Uterus (tissue), 4 donors: ENCODE data around the gene CDKN1B. TPM values are rescaled to one million over a fixed set of nuclear protein-coding genes. Genes with fewer than 3 reads are reported as not detected.

Experiments used
- DNase-seq, 2 donors: peaks; one replicate each; pipeline ENCODE4 v3.0.0-alpha.2; 2019 to 2020
- H3K27ac ChIP-seq, 2 donors: fragments of 200-600 bp; sonication (generic); 1 replicate in 1 of 2; 2 replicates in 1 of 2; pipeline ENCODE4 v1.5.1; 2016 to 2018
- H3K27me3 ChIP-seq, 2 donors: fragments of 200-600 bp; sonication (generic); one replicate each; pipeline ENCODE4 v1.5.1; 2018 to 2019; ENCODE audit warnings: control low read depth in 1 of 2
- H3K36me3 ChIP-seq, 2 donors: fragments of 200-600 bp; sonication (generic); one replicate each; pipeline ENCODE4 v1.5.1; 2019; ENCODE audit warnings: control low read depth in 1 of 2
- H3K4me1 ChIP-seq, 2 donors: fragments of 200-600 bp; sonication (generic); one replicate each; pipeline ENCODE4 v1.5.1; 2018 to 2019; ENCODE audit warnings: control low read depth in 1 of 2
- H3K4me3 ChIP-seq, 2 donors: fragments of 200-600 bp; sonication (generic); 1 replicate in 1 of 2; 2 replicates in 1 of 2; pipeline ENCODE4 v1.5.1; 2018 to 2019; ENCODE audit warnings: mild to moderate bottlenecking in 1 of 2
- H3K9me3 ChIP-seq, 2 donors: fragments of 200-600 bp; sonication (generic); one replicate each; pipeline ENCODE4 v1.5.1; 2019; ENCODE audit warnings: control low read depth in 1 of 2
- POLR2A ChIP-seq, 2 donors: fragments of 450-650 bp; IDR thresholded peaks; one replicate each; pipeline ENCODE4 v1.6.1; 2016; ENCODE audit warnings: antibody characterized with exemption in 2 of 2, mild to moderate bottlenecking in 1 of 2, moderate library complexity in 1 of 2
- intact Hi-C: fragments of 100-400 bp; cut with DNase I; formaldehyde crosslinking; loops from one replicate; pipeline ENCODE4 v1.15.1; 2023; ENCODE audit warnings: low total_unique reads
- total RNA-seq, 4 donors: library from RNA; depleted of rRNA in 3 of 4; stranded (reverse); fragments of >200 nt in 3 of 4; gene quantifications; one replicate each; pipeline versions ENCODE4 v1.1.0 to v1.2.4, GENCODE V29; 2014 to 2023
- TF ChIP-seq, protein P1 (sequence below), 4 experiments: fragments of 200-600 bp in 2 of 4; fragments of 450-650 bp in 2 of 4; sonication (generic) in 2 of 4; IDR thresholded peaks; one replicate each; pipeline ENCODE4 v1.5.1; 2016 to 2019; ENCODE audit warnings: antibody characterized with exemption in 4 of 4, mild to moderate bottlenecking in 2 of 4, moderate library complexity in 1 of 4
- donor health status: DM: yes; HTN: yes; CAD: no.

The CDKN1B gene
- total RNA-seq, 4 donors from 2014 or later: 40.7 to 104 (median 86.0) TPM

DNA sequence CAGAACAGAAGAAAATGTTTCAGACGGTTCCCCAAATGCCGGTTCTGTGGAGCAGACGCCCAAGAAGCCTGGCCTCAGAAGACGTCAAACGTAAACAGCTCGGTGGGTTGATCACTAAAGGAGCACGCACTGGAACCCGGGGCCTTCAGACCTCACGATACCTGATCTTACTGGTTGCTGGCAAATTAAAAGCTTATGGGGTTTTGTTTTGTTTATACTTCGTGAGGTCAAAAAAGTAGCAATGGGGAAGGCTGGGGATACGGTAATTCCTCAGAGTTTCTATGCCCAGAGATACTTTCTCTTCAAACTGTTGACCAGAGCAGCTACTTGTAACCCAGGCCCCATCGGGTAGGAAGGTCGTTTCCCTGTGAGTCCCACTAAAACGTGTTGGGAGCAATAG, 1.7 kb downstream of the CDKN1B start:
- DNase-seq: no peak
- Histone ChIP-seq H3K4me3 (peak overlapping the region; percentile 98 to 99), H3K4me1 (peaks cover 0 to 8% of the 10 kb centered on the region in 2 donors), H3K27ac (peak overlapping the region; percentile 100), H3K36me3 (no peaks in the 10 kb centered on the region), H3K9me3 (no peaks in the 10 kb centered on the region), H3K27me3 (no peaks in the 10 kb centered on the region)
- TF ChIP-seq, protein P1, sequence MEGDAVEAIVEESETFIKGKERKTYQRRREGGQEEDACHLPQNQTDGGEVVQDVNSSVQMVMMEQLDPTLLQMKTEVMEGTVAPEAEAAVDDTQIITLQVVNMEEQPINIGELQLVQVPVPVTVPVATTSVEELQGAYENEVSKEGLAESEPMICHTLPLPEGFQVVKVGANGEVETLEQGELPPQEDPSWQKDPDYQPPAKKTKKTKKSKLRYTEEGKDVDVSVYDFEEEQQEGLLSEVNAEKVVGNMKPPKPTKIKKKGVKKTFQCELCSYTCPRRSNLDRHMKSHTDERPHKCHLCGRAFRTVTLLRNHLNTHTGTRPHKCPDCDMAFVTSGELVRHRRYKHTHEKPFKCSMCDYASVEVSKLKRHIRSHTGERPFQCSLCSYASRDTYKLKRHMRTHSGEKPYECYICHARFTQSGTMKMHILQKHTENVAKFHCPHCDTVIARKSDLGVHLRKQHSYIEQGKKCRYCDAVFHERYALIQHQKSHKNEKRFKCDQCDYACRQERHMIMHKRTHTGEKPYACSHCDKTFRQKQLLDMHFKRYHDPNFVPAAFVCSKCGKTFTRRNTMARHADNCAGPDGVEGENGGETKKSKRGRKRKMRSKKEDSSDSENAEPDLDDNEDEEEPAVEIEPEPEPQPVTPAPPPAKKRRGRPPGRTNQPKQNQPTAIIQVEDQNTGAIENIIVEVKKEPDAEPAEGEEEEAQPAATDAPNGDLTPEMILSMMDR (IDR thresholded peaks at IDR 0.05): no peak
- no peak for TF ChIP-seq POLR2A (IDR thresholded peaks at IDR 0.05)
- intact Hi-C loops: no loop called here

DNA sequence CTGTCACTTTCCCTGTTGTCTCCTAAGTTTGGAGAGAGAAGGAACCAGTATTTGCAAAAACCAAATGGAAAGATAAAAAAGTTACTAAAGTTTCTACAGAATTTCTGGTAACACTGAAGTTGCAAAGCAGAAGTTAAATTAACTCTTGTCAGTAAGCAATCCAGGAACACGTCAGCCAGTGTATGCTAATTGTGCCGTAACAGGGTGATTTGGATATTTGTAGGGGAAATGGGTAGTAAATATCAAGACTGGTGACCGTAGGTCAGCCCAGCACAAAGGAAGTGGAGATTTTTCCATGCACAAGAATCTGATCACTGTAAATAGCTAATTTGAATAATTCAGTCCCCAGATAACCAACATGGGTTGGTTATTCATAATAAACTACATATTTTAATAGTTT, 2.3 kb downstream of the CDKN1B start:
- peaks cover 0 to 8% of the 10 kb centered on the region in 2 donors for H3K4me1 ChIP-seq
- no peaks in the 10 kb centered on the region for H3K36me3 ChIP-seq
- DNase-seq: no peak
- H3K27ac ChIP-seq: peak overlapping the region; percentile 100
- no peaks in the 10 kb centered on the region for H3K27me3 ChIP-seq
- intact Hi-C loops: no loop called here
- H3K9me3 ChIP-seq: no peaks in the 10 kb centered on the region
- H3K4me3 ChIP-seq: peak overlapping the region; percentile 98 to 99
- TF ChIP-seq POLR2A (IDR thresholded peaks at IDR 0.05): peak in 1 of 2 donors; percentile 16
- TF ChIP-seq, protein P1 (IDR thresholded peaks at IDR 0.05): no peak

DNA sequence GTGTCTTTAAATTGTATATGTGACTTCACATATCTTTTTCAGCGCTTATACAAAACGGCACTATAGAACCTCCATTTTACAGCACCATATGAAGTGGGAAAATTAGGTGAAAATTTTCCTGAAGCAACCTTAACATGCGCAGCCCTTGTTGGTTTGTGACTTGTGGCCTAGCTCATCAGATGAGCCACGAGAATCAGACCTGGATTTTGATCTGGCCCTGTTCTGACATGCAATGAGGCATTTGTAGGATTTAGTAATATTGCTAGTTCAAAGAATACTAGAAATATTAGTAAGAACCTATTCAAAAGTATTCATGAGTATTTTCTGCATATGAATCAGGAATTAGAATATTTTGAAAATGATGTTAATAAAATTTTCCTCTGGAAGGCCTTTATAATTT, 2.9 kb downstream of the CDKN1B start:
- H3K4me3 ChIP-seq: peak overlapping the region; percentile 98 to 99
- no peaks in the 10 kb centered on the region for H3K9me3 ChIP-seq
- no peaks in the 10 kb centered on the region for H3K36me3 ChIP-seq
- TF ChIP-seq, protein P1 (IDR thresholded peaks at IDR 0.05): no peak
- TF ChIP-seq POLR2A (IDR thresholded peaks at IDR 0.05): no peak
- peaks cover 0 to 8% of the 10 kb centered on the region in 2 donors for H3K4me1 ChIP-seq
- peak overlapping the region; percentile 100 for H3K27ac ChIP-seq
- intact Hi-C loops: no loop called here
- no peak for DNase-seq
- no peaks in the 10 kb centered on the region for H3K27me3 ChIP-seq

GRCh38 chr12:12720672-12721161, 3.5 kb downstream of the CDKN1B start:
- Histone ChIP-seq H3K27me3 (no peaks in the 10 kb centered on the region), H3K4me1 (peaks cover 0 to 8% of the 10 kb centered on the region in 2 donors), H3K9me3 (no peaks in the 10 kb centered on the region), H3K4me3 (peak overlapping the region; percentile 98 to 99), H3K27ac (peak overlapping the region; percentile 100), H3K36me3 (no peaks in the 10 kb centered on the region)
- no peak for TF ChIP-seq POLR2A (IDR thresholded peaks at IDR 0.05)
- TF ChIP-seq, protein P1 (IDR thresholded peaks at IDR 0.05): no peak
- intact Hi-C loops: no loop called here
- no peak for DNase-seq

GRCh38 chr12:12721176-12721751, 4.1 kb downstream of the CDKN1B start:
- intact Hi-C loops: no loop called here
- no peaks in the 10 kb centered on the region for H3K27me3 ChIP-seq
- H3K36me3 ChIP-seq: no peaks in the 10 kb centered on the region
- no peaks in the 10 kb centered on the region for H3K9me3 ChIP-seq
- peak overlapping the region; percentile 100 for H3K27ac ChIP-seq
- no peak for DNase-seq
- H3K4me3 ChIP-seq: peak overlapping the region in 1 of 2 donors; percentile 98
- peaks cover 0 to 8% of the 10 kb centered on the region in 2 donors for H3K4me1 ChIP-seq
- TF ChIP-seq, protein P1 (IDR thresholded peaks at IDR 0.05): no peak
- TF ChIP-seq POLR2A (IDR thresholded peaks at IDR 0.05): no peak
